ENCODE measurements around the gene SDK1.
A peak's percentile ranks its signal among the peaks of the same experiment; 100 is the strongest.

SDK1 gene

DNA sequence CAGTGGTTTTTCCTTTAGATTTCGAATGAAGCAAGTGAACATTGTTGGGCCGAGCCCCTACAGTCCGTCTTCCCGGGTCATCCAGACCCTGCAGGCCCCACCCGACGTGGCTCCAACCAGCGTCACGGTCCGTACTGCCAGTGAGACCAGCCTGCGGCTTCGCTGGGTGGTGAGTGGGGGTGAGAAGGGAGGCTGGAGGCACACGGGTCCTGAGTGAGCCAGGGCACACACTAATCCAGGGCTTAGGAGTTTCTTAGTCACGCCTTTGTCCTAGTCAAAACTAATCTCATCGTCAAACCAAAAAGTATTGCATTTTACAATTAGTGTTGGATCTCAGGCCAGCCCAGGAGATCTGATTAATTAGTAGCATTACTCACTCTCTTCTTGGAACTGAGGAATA, 812.2 kb downstream of the SDK1 start:
- H3K4ac ChIP-seq (ENCODE audit: low read depth, low read length) = no peak overlapping the region
- H2AFZ ChIP-seq (ENCODE audit: insufficient read depth, low read length, poor library complexity) = no peak overlapping the region

DNA sequence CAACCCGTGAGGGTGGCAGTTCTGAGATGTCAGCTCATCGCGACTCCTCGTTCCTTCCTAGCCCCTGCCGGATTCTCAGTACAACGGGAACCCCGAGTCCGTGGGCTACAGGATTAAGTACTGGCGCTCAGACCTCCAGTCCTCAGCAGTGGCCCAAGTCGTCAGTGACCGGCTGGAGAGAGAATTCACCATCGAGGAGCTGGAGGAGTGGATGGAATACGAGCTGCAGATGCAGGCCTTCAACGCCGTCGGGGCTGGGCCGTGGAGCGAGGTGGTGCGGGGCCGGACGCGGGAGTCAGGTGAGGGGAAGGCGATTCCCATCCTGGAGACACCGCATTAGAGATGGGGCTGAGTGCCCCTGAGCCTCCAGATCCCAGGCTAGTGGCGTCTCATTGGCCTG, 812.9 kb downstream of the SDK1 start:
- peaks cover 13 to 42% of the 10 kb centered on the region in 2 experiments for H3K36me3 ChIP-seq (ENCODE audit: control insufficient read depth in 1 of 2, insufficient read depth in 2 of 2, low read length in 2 of 2)
- H2BK12ac ChIP-seq (ENCODE audit: low read length) = no peak overlapping the region
- no peak overlapping the region for H3K14ac ChIP-seq (ENCODE audit: low read length)
- no peak for DNase-seq
- H3K9ac ChIP-seq (ENCODE audit: low read length) = peak overlapping the region; percentile 7
- no peak overlapping the region for H4K12ac ChIP-seq (ENCODE audit: low read depth, low read length)
- H3K27me3 ChIP-seq (ENCODE audit: insufficient read depth, low read length) = no peaks in the 10 kb centered on the region
- no CpG with 5 or more reads among the region's 25 CpGs for whole genome bisulfite sequencing (ENCODE audit: extremely low coverage, insufficient coverage, insufficient read length)
- no peaks in the 10 kb centered on the region for H3K79me2 ChIP-seq (ENCODE audit: control insufficient read depth, insufficient read depth, low read length, poor library complexity)
- no peaks in the 10 kb centered on the region for H3K4me1 ChIP-seq (ENCODE audit: control insufficient read depth in 1 of 2, insufficient read depth in 2 of 2, low read length in 2 of 2)
- H3K18ac ChIP-seq (ENCODE audit: low read length) = no peak overlapping the region
- no peak overlapping the region for H3K4ac ChIP-seq (ENCODE audit: low read depth, low read length)
- no peaks in the 10 kb centered on the region for H3K79me1 ChIP-seq (ENCODE audit: low read length)
- peaks cover 5% of the 10 kb centered on the region for H3K9me3 ChIP-seq (ENCODE audit: insufficient read depth, low read depth, low read length)
- no peak overlapping the region for H4K8ac ChIP-seq (ENCODE audit: low read depth, low read length)
- H2AFZ ChIP-seq (ENCODE audit: insufficient read depth, low read length, poor library complexity) = no peak overlapping the region
- H2BK5ac ChIP-seq (ENCODE audit: low read depth, low read length, poor library complexity) = no peak overlapping the region
- H4K91ac ChIP-seq (ENCODE audit: low read depth, low read length) = no peak overlapping the region
- H3K4me3 ChIP-seq (ENCODE audit: low read depth, low read length) = no peak overlapping the region
- no peak overlapping the region for H2BK120ac ChIP-seq (ENCODE audit: insufficient read depth, low read length, poor library complexity)
- no peak overlapping the region for H3K27ac ChIP-seq (ENCODE audit: low read depth, low read length)
- no peak overlapping the region for H3K4me2 ChIP-seq (ENCODE audit: low read length)
- no peak overlapping the region for H3K23ac ChIP-seq (ENCODE audit: low read length)
- no peak overlapping the region for H2AK5ac ChIP-seq (ENCODE audit: low read length)

More for the DNA sequence above, 812.2 kb downstream of the SDK1 start:
- H3K4me1 ChIP-seq (ENCODE audit: control insufficient read depth in 1 of 2, insufficient read depth in 2 of 2, low read length in 2 of 2) = no peaks in the 10 kb centered on the region
- no peak overlapping the region for H4K8ac ChIP-seq (ENCODE audit: low read depth, low read length)
- no peak overlapping the region for H2BK5ac ChIP-seq (ENCODE audit: low read depth, low read length, poor library complexity)
- H3K79me1 ChIP-seq (ENCODE audit: low read length) = no peaks in the 10 kb centered on the region
- H3K27ac ChIP-seq (ENCODE audit: low read depth, low read length) = no peak overlapping the region
- H3K9me3 ChIP-seq (ENCODE audit: insufficient read depth, low read depth, low read length) = peaks cover 5% of the 10 kb centered on the region
- H3K23ac ChIP-seq (ENCODE audit: low read length) = no peak overlapping the region
- H3K4me3 ChIP-seq (ENCODE audit: low read depth, low read length) = no peak overlapping the region
- DNase-seq = no peak
- no peak overlapping the region for H4K12ac ChIP-seq (ENCODE audit: low read depth, low read length)
- H3K14ac ChIP-seq (ENCODE audit: low read length) = no peak overlapping the region
- H2BK120ac ChIP-seq (ENCODE audit: insufficient read depth, low read length, poor library complexity) = no peak overlapping the region
- H3K18ac ChIP-seq (ENCODE audit: low read length) = no peak overlapping the region
- H3K4me2 ChIP-seq (ENCODE audit: low read length) = no peak overlapping the region
- H3K79me2 ChIP-seq (ENCODE audit: control insufficient read depth, insufficient read depth, low read length, poor library complexity) = no peaks in the 10 kb centered on the region
- H2AK5ac ChIP-seq (ENCODE audit: low read length) = no peak overlapping the region
- no peak overlapping the region for H2BK12ac ChIP-seq (ENCODE audit: low read length)
- WGBS (ENCODE audit: extremely low coverage, insufficient coverage, insufficient read length) = no CpG with 5 or more reads among the region's 14 CpGs
- H3K36me3 ChIP-seq (ENCODE audit: control insufficient read depth in 1 of 2, insufficient read depth in 2 of 2, low read length in 2 of 2) = peaks cover 13 to 42% of the 10 kb centered on the region in 2 experiments
- H4K91ac ChIP-seq (ENCODE audit: low read depth, low read length) = no peak overlapping the region
- no peak overlapping the region for H3K9ac ChIP-seq (ENCODE audit: low read length)
- H3K27me3 ChIP-seq (ENCODE audit: insufficient read depth, low read length) = no peaks in the 10 kb centered on the region

- no peak overlapping the region for H2BK12ac ChIP-seq (ENCODE audit: low read length)
- no peak overlapping the region for H3K14ac ChIP-seq (ENCODE audit: low read length)
- no peaks in the 10 kb centered on the region for H3K79me2 ChIP-seq (ENCODE audit: control insufficient read depth, insufficient read depth, low read length, poor library complexity)
- H3K36me3 ChIP-seq (ENCODE audit: control insufficient read depth in 1 of 2, insufficient read depth in 2 of 2, low read length in 2 of 2) = peaks cover 11 to 37% of the 10 kb centered on the region in 2 experiments
- peaks cover 2% of the 10 kb centered on the region for H3K9me3 ChIP-seq (ENCODE audit: insufficient read depth, low read depth, low read length)
- no CpG with 5 or more reads among the region's 7 CpGs for WGBS (ENCODE audit: extremely low coverage, insufficient coverage, insufficient read length)
- no peaks in the 10 kb centered on the region for H3K27me3 ChIP-seq (ENCODE audit: insufficient read depth, low read length)
- H3K27ac ChIP-seq (ENCODE audit: low read depth, low read length) = no peak overlapping the region
- no peak overlapping the region for H3K4me2 ChIP-seq (ENCODE audit: low read length)
- no peak overlapping the region for H2BK5ac ChIP-seq (ENCODE audit: low read depth, low read length, poor library complexity)
- no peak overlapping the region for H3K9ac ChIP-seq (ENCODE audit: low read length)
- no peak overlapping the region for H3K23ac ChIP-seq (ENCODE audit: low read length)
- H2AFZ ChIP-seq (ENCODE audit: insufficient read depth, low read length, poor library complexity) = no peak overlapping the region
- H2AK5ac ChIP-seq (ENCODE audit: low read length) = no peak overlapping the region
- H3K79me1 ChIP-seq (ENCODE audit: low read length) = no peaks in the 10 kb centered on the region
- H4K91ac ChIP-seq (ENCODE audit: low read depth, low read length) = no peak overlapping the region
- no peak overlapping the region for H4K12ac ChIP-seq (ENCODE audit: low read depth, low read length)
- no peak overlapping the region for H3K4ac ChIP-seq (ENCODE audit: low read depth, low read length)
- H3K4me3 ChIP-seq (ENCODE audit: low read depth, low read length) = no peak overlapping the region
- no peak overlapping the region for H4K8ac ChIP-seq (ENCODE audit: low read depth, low read length)
- no peaks in the 10 kb centered on the region for H3K4me1 ChIP-seq (ENCODE audit: control insufficient read depth in 1 of 2, insufficient read depth in 2 of 2, low read length in 2 of 2)
- DNase-seq = no peak
- no peak overlapping the region for H3K18ac ChIP-seq (ENCODE audit: low read length)
- no peak overlapping the region for H2BK120ac ChIP-seq (ENCODE audit: insufficient read depth, low read length, poor library complexity)
These were observed 814.4 kb downstream of the SDK1 start for GRCh38 chr7:4115442-4115841.

DNA sequence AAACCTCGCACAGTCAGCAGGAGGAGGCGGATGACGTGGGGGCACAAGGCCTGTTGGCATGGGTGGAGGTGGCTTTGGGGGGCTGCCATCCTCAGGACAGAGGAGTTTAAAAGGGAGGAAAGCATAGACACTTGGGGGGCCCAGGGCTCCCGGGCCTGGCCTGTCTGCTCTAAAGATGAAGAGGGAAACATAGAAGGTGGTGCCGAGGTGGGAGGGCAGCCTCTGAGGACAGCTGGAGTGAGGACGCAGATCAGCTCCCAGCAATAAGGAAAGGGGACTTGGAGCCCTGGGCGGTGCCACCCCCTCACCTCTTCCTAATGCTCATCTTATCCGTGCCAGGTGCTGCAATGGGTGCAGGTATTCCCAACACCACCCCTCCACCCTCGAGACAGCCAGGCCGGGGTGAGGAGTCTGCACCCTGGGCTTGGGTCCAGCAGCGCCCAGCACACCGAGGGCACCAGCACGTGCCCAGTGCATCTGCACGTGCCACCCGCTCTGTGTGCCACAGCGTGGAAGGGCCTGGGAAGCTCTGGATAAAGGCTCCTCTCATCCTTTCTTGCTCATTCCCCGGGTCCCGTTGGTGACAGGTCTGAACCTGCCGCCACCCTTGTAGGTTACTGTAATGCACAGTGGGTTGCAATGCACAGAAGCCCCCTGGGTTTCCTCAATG, 815.0 kb downstream of the SDK1 start:
- no peak overlapping the region for H4K12ac ChIP-seq (ENCODE audit: low read depth, low read length)
- no peaks in the 10 kb centered on the region for H3K4me1 ChIP-seq (ENCODE audit: control insufficient read depth in 1 of 2, insufficient read depth in 2 of 2, low read length in 2 of 2)
- H3K14ac ChIP-seq (ENCODE audit: low read length) = no peak overlapping the region
- H3K4ac ChIP-seq (ENCODE audit: low read depth, low read length) = no peak overlapping the region
- H3K4me3 ChIP-seq (ENCODE audit: low read depth, low read length) = no peak overlapping the region
- H3K36me3 ChIP-seq (ENCODE audit: control insufficient read depth in 1 of 2, insufficient read depth in 2 of 2, low read length in 2 of 2) = peaks cover 10 to 32% of the 10 kb centered on the region in 2 experiments
- no peak overlapping the region for H3K18ac ChIP-seq (ENCODE audit: low read length)
- H2BK120ac ChIP-seq (ENCODE audit: insufficient read depth, low read length, poor library complexity) = no peak overlapping the region
- no peak overlapping the region for H3K4me2 ChIP-seq (ENCODE audit: low read length)
- H4K8ac ChIP-seq (ENCODE audit: low read depth, low read length) = no peak overlapping the region
- no peak overlapping the region for H2AFZ ChIP-seq (ENCODE audit: insufficient read depth, low read length, poor library complexity)
- no peak overlapping the region for H2BK12ac ChIP-seq (ENCODE audit: low read length)
- no peaks in the 10 kb centered on the region for H3K27me3 ChIP-seq (ENCODE audit: insufficient read depth, low read length)
- H3K9ac ChIP-seq (ENCODE audit: low read length) = no peak overlapping the region
- H2BK5ac ChIP-seq (ENCODE audit: low read depth, low read length, poor library complexity) = no peak overlapping the region
- no peak overlapping the region for H3K27ac ChIP-seq (ENCODE audit: low read depth, low read length)
- no peaks in the 10 kb centered on the region for H3K79me1 ChIP-seq (ENCODE audit: low read length)
- H4K91ac ChIP-seq (ENCODE audit: low read depth, low read length) = no peak overlapping the region
- H3K23ac ChIP-seq (ENCODE audit: low read length) = no peak overlapping the region
- no CpG with 5 or more reads among the region's 19 CpGs for WGBS (ENCODE audit: extremely low coverage, insufficient coverage, insufficient read length)
- H3K9me3 ChIP-seq (ENCODE audit: insufficient read depth, low read depth, low read length) = no peaks in the 10 kb centered on the region
- H3K79me2 ChIP-seq (ENCODE audit: control insufficient read depth, insufficient read depth, low read length, poor library complexity) = no peaks in the 10 kb centered on the region
- no peak overlapping the region for H2AK5ac ChIP-seq (ENCODE audit: low read length)
- DNase-seq = no peak

Measured in trophoblast cell (in vitro differentiated cells and primary cell).